Testis (tissue), 3 donors: Measurements from ENCODE around the gene OGFR. TPM values are rescaled to one million over a fixed set of nuclear protein-coding genes. Genes with fewer than 3 reads are reported as not detected.

Experiments
- DNase-seq: peaks from one replicate; pipeline ENCODE4 v3.0.0-alpha.2; 2019
- H3K27ac ChIP-seq, 2 donors: fragments of 200-600 bp; sonication (generic); one replicate each; pipeline ENCODE4 v1.5.1; 2019
- H3K27me3 ChIP-seq: fragments of 200-600 bp; sonication (generic); one replicate; pipeline ENCODE4 v1.5.1; 2019
- H3K36me3 ChIP-seq: fragments of 200-600 bp; sonication (generic); one replicate; pipeline ENCODE4 v1.5.1; 2017; ENCODE audit warnings: low read depth; ENCODE audit errors: missing control alignments
- H3K4me1 ChIP-seq: fragments of 200-600 bp; sonication (generic); one replicate; pipeline ENCODE4 v1.5.1; 2019
- H3K4me3 ChIP-seq, 2 donors: fragments of 200-600 bp; sonication (generic); one replicate each; pipeline ENCODE4 v1.5.1; 2017 to 2019
- H3K9me3 ChIP-seq: fragments of 200-600 bp; sonication (generic); one replicate; pipeline ENCODE4 v1.5.1; 2017
- CTCF ChIP-seq, 3 experiments: fragments of 450-650 bp in 2 of 3; fragments of 200-600 bp in 1 of 3; sonication (generic) in 1 of 3; IDR thresholded peaks; one replicate each; pipeline ENCODE4 v1.5.1; 2016 to 2019; ENCODE audit warnings: antibody characterized with exemption in 3 of 3, mild to moderate bottlenecking in 2 of 3, moderate library complexity in 1 of 3
- POLR2A ChIP-seq: fragments of 450-650 bp; IDR thresholded peaks from one replicate; pipeline ENCODE4 v1.6.1; 2017; ENCODE audit warnings: antibody characterized with exemption, mild to moderate bottlenecking, moderate library complexity
- WGBS, 2 donors: methylation state at CpG; one replicate each; pipeline ENCODE4 v1.1.5; 2018; 5-methylcytosine and 5-hydroxymethylcytosine counted together
- intact Hi-C: fragments of 100-400 bp; cut with DNase I; formaldehyde crosslinking; loops from one replicate; pipeline ENCODE4 v1.15.1; 2023; ENCODE audit warnings: low total_unique reads
- polyA plus RNA-seq: library from polyadenylated mRNA; stranded (reverse); fragments of 350-450 nt; fragmentation: Illumina TruSeq; extraction: RNeasy Lipid Tissue Mini Kit (QIAGEN cat#74804); gene quantifications from one replicate; pipeline ENCODE4 v1.2.3, GENCODE V29; 2014; ENCODE audit warnings: low read depth, low replicate concordance; ENCODE audit not compliant: insufficient read depth
- total RNA-seq, 2 donors: library from RNA; depleted of rRNA; stranded (reverse); fragments of >200 nt; gene quantifications; one replicate each; pipeline ENCODE4 v1.2.3, GENCODE V29; 2016

Gene OGFR
- total and polyA plus RNA-seq, 3 donors from 2014 or later: 23.7 to 57.0 (median 46.6) TPM

DNA sequence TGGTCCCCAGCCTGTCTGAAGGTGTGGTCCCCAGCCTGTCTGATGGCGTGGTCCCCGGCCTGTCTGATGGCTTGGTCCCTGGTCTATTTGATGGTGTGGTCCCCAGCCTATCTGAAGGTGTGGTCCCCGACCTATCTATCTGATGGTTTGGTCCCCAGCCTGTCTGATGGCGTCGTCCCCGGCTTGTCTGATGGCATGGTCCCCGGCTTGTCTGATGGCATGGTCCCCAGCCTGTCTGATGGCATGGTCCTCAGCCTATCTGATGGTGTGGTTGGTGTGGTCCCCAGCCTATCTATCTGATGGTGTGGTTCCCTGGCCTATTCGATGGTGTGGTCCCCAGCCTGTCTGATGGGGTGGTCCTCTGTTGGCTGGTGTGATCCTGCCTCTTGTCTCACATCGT is 26.6 kb upstream of the OGFR start:
- Histone ChIP-seq H3K36me3 (no peaks in the 10 kb centered on the region), H3K9me3 (no peaks in the 10 kb centered on the region), H3K4me3 (no peak overlapping the region), H3K27me3 (no peaks in the 10 kb centered on the region), H3K4me1 (peaks cover 10% of the 10 kb centered on the region), H3K27ac (no peak overlapping the region)
- 94 to 96% methylated on average over 9 of the region's 9 CpGs for WGBS, 2 donors
- TF ChIP-seq POLR2A (no peak), CTCF (IDR thresholded peaks at IDR 0.05) (no peak)
- intact Hi-C loops: no loop called here
- no peak for DNase-seq

DNA sequence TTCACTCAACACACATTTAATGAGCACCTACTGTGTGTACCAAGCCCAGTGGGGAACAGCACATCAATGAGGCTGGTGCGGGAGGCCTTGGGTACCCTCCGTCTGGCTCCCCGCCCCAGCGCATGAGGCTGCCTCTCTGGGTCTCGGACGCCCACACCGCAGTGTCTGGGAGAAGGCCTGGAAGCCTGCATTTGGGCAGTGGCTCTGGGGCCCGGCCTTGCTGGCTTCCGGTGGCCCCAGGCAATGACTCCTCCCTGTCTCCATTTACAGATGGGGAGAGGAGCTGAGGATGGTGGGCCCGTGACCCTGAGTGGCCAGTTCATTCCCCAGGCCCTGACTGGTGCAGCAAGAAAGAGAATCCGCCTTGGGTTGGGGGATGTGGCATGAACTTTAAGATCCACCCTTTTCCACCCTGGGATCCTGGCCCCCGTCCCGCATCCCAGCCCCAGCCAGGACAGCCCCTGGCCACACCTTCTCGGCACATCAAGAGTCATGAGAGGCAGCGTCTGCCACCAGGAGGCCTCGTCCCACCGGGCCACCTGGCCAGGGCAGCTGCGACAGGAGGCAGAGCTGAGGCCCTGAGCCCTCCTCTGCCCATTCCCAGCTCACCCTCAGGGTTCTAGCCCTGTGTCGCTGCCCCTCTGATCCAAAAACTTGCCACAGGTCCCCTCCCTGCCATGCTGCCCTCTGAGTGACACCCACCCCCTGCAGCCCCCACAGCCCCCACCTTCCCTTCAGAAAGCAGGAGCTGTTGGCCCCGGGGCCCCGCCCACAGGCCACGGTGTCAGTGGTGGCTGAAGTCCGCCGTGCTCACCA is 25.8 kb upstream of the OGFR start:
- H3K36me3 ChIP-seq: no peaks in the 10 kb centered on the region
- H3K4me3 ChIP-seq: no peak overlapping the region
- H3K27ac ChIP-seq: no peak overlapping the region
- DNase-seq: no peak
- TF ChIP-seq POLR2A (no peak), CTCF (IDR thresholded peaks at IDR 0.05) (no peak)
- 79 to 86% methylated on average over 8 to 24 of the region's 24 CpGs for WGBS, 2 donors
- no peaks in the 10 kb centered on the region for H3K27me3 ChIP-seq
- H3K9me3 ChIP-seq: no peaks in the 10 kb centered on the region
- H3K4me1 ChIP-seq: peaks cover 12% of the 10 kb centered on the region
- intact Hi-C loops: no loop called here

DNA sequence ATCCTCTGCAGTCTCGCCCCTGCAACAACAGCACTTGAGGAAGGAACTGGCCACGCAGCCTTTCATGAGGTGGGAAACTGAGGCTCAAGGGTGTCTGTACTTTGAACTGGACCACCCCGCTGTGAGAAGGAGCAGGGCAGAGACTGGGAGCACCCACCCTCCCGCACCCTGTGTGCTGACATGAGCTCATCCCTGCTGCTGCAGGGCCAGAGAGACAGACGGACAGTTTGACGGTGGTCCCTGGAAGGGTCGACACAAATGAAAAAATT is 25.3 kb upstream of the OGFR start:
- no peak overlapping the region for H3K4me3 ChIP-seq
- no peak overlapping the region for H3K27ac ChIP-seq
- no peaks in the 10 kb centered on the region for H3K36me3 ChIP-seq
- intact Hi-C loops: no loop called here
- H3K27me3 ChIP-seq: no peaks in the 10 kb centered on the region
- no peaks in the 10 kb centered on the region for H3K9me3 ChIP-seq
- WGBS, 2 donors: 91 to 97% methylated on average over 6 to 7 of the region's 7 CpGs
- H3K4me1 ChIP-seq: peaks cover 12% of the 10 kb centered on the region
- no peak for DNase-seq
- no peak for TF ChIP-seq CTCF (IDR thresholded peaks at IDR 0.05)
- no peak for TF ChIP-seq POLR2A

- Histone ChIP-seq H3K4me3 (no peak overlapping the region), H3K9me3 (no peaks in the 10 kb centered on the region), H3K4me1 (peaks cover 12% of the 10 kb centered on the region), H3K36me3 (no peaks in the 10 kb centered on the region), H3K27ac (no peak overlapping the region), H3K27me3 (no peaks in the 10 kb centered on the region)
- DNase-seq: no peak
- no peak for TF ChIP-seq CTCF (IDR thresholded peaks at IDR 0.05)
- TF ChIP-seq POLR2A: no peak
- 69 to 73% methylated on average over 12 to 20 of the region's 20 CpGs for WGBS, 2 donors
- intact Hi-C loops: loop anchor here (10.0 kb wide), 2 partner anchors 115 to 275 kb away; no protein-coding TSS in a partner anchor
These were observed 24.4 kb upstream of the OGFR start for GRCh38 chr20:62780204-62780603.

- H3K27ac ChIP-seq: no peak overlapping the region
- H3K36me3 ChIP-seq: no peaks in the 10 kb centered on the region
- H3K27me3 ChIP-seq: no peaks in the 10 kb centered on the region
- WGBS, 2 donors: 82 to 90% methylated on average over 11 to 17 of the region's 17 CpGs
- no peak for DNase-seq
- TF ChIP-seq CTCF (IDR thresholded peaks at IDR 0.05): no peak
- no peak for TF ChIP-seq POLR2A
- H3K4me3 ChIP-seq: no peak overlapping the region
- H3K4me1 ChIP-seq: peaks cover 12% of the 10 kb centered on the region
- intact Hi-C loops: loop anchor here (10.0 kb wide), 2 partner anchors 116 to 276 kb away; no protein-coding TSS in a partner anchor
- no peaks in the 10 kb centered on the region for H3K9me3 ChIP-seq
These were observed 23.9 kb upstream of the OGFR start for GRCh38 chr20:62780696-62781095.
